Stomach (tissue), 9 donors: ENCODE results near the gene CCDC32. TPM values are rescaled to one million over a fixed set of nuclear protein-coding genes. Genes with fewer than 3 reads are reported as not detected.

ENCODE experiments used
- DNase-seq, 2 donors: peaks; one replicate each; pipeline versions ENCODE4 v3.0.0 to v3.0.0-alpha.2; 2013 to 2019
- H3K27ac ChIP-seq, 5 donors: fragments of 200-600 bp in 4 of 5; sonication (generic) in 4 of 5; one replicate each; pipeline ENCODE4 v1.5.1; 2013 to 2019; ENCODE audit warnings: mild to moderate bottlenecking in 1 of 5, moderate library complexity in 1 of 5
- H3K27me3 ChIP-seq, 3 donors: fragments of 200-600 bp; sonication (generic); one replicate each; pipeline ENCODE4 v1.5.1; 2017 to 2019; ENCODE audit warnings: mixed run types in 1 of 3
- H3K36me3 ChIP-seq, 4 donors: fragments of 200-600 bp; sonication (generic); 1 replicate in 3 of 4; 2 replicates in 1 of 4; pipeline ENCODE4 v1.5.1; 2016 to 2019
- H3K4me1 ChIP-seq, 4 donors: fragments of 200-600 bp; sonication (generic); one replicate each; pipeline ENCODE4 v1.5.1; 2016 to 2019
- H3K4me3 ChIP-seq, 4 donors: fragments of 200-600 bp; sonication (generic) in 3 of 4; one replicate each; pipeline ENCODE4 v1.5.1; 2016 to 2019; ENCODE audit warnings: mild to moderate bottlenecking in 1 of 4
- H3K9me3 ChIP-seq, 4 donors: fragments of 200-600 bp; sonication (generic); one replicate each; pipeline ENCODE4 v1.5.1; 2016 to 2019
- POLR2A ChIP-seq, 4 donors: fragments of 450-650 bp; IDR thresholded peaks; one replicate each; pipeline ENCODE4 v1.6.1; 2016; ENCODE audit warnings: antibody characterized with exemption in 4 of 4, control low read depth in 2 of 4, mild to moderate bottlenecking in 1 of 4, moderate library complexity in 1 of 4
- POLR2AphosphoS5 ChIP-seq, 3 donors: sonication (generic); formaldehyde crosslinking; IDR thresholded peaks; one replicate each; pipeline ENCODE4 v1.6.1; 2016; ENCODE audit warnings: antibody characterized with exemption in 3 of 3
- WGBS, 5 donors: extraction: QIAGEN DNeasy Blood & Tissue Kit in 3 of 5; methylation state at CpG; one replicate each; pipeline versions ENCODE4 v1.1.5 to v1.1.7; 2013 to 2018; 5-methylcytosine and 5-hydroxymethylcytosine counted together
- intact Hi-C: fragments of 100-400 bp; cut with DNase I; formaldehyde crosslinking; loops from one replicate; pipeline ENCODE4 v1.15.1; 2023; ENCODE audit warnings: low total_unique reads
- polyA plus RNA-seq, 3 donors: library from polyadenylated mRNA; stranded (reverse); fragments of 200-250 nt; gene quantifications; one replicate each; pipeline ENCODE4 v1.2.3, GENCODE V29; 2013
- small RNA-seq, 4 donors: library from RNA; depleted of rRNA; stranded (forward); fragments of <200 nt; gene quantifications; one replicate each; pipeline ENCODE3, GENCODE V24; 2016
- total RNA-seq, 5 donors: library from RNA; depleted of rRNA; stranded (reverse); fragments of >200 nt; gene quantifications; one replicate each; pipeline versions ENCODE4 v1.1.0 to v1.2.3, GENCODE V29; 2014 to 2016
- TF ChIP-seq, protein P1 (sequence below), 7 experiments: fragments of 450-650 bp in 4 of 7; fragments of 200-600 bp in 3 of 7; sonication (generic) in 3 of 7; IDR thresholded peaks; one replicate each; pipeline ENCODE4 v1.5.1; 2016 to 2019; ENCODE audit warnings: antibody characterized with exemption in 7 of 7, control low read depth in 2 of 7, mild to moderate bottlenecking in 1 of 7
- donor health status: healthy with polysubstance abuse.
- donor health status: Bipolar disorder and iron deficiency.
- donor health status: healthy.

The CCDC32 gene
- total and polyA plus RNA-seq, 8 donors = 12.3 to 65.7 (median 30.5) TPM

DNA sequence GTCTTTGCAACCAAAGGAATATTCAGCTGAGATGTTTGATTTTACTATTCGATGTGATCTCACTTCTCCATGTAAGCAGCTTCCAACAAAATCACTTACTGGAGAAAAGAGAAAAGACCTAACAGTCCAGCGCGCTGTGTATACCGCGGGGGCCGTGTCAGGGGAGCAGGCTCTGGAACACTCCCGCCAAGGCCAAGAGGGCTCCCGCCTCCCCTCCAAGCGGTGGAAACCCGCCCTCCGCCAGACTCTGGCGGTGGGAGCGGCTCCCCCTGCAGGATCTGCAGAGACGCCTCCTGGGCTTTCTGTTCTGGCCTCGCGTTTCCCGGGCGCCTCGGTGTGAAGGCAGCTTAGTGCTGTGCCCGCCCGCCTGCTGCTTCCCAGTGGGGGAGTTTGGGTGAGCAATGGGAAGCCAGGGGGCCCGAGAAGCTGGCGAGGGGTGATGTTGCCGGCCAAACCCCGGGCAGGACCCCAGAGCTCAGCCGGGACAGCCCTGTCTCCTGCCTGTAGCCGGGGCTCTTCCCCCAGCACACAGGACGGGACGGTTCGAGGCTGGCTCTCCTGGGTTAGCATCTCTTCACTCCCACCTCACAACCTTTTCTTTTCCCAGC lies 57.8 kb downstream of the CCDC32 start:
- WGBS, 5 donors = 1 to 5% (median 4%) methylated on average over 19 to 30 of the region's 30 CpGs
- H3K4me1 ChIP-seq = peaks cover 12 to 28% (median 22%) of the 10 kb centered on the region in 4 donors
- peak; percentile 78 to 94 for DNase-seq
- no peaks in the 10 kb centered on the region for H3K9me3 ChIP-seq
- intact Hi-C loops = no loop called here
- H3K27me3 ChIP-seq = peaks cover 0 to 13% (median 0%) of the 10 kb centered on the region in 3 donors
- TF ChIP-seq POLR2A (IDR thresholded peaks at IDR 0.05) (no peak), POLR2AphosphoS5 (IDR thresholded peaks at IDR 0.05) (peak in 1 of 3 donors; percentile 41)
- TF ChIP-seq, protein P1, sequence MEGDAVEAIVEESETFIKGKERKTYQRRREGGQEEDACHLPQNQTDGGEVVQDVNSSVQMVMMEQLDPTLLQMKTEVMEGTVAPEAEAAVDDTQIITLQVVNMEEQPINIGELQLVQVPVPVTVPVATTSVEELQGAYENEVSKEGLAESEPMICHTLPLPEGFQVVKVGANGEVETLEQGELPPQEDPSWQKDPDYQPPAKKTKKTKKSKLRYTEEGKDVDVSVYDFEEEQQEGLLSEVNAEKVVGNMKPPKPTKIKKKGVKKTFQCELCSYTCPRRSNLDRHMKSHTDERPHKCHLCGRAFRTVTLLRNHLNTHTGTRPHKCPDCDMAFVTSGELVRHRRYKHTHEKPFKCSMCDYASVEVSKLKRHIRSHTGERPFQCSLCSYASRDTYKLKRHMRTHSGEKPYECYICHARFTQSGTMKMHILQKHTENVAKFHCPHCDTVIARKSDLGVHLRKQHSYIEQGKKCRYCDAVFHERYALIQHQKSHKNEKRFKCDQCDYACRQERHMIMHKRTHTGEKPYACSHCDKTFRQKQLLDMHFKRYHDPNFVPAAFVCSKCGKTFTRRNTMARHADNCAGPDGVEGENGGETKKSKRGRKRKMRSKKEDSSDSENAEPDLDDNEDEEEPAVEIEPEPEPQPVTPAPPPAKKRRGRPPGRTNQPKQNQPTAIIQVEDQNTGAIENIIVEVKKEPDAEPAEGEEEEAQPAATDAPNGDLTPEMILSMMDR (IDR thresholded peaks at IDR 0.05) = peak in 4 of 7 experiments; percentile 52 to 64 (median 54)
- H3K27ac ChIP-seq = peak overlapping the region in 3 of 5 donors; percentile 24 to 61 (median 26)
- H3K36me3 ChIP-seq = no peaks in the 10 kb centered on the region
- H3K4me3 ChIP-seq = peak overlapping the region; percentile 29 to 39 (median 36)

Small RNAs within 50 kb of the gene (small RNA-seq; reads per million reads assigned to genes)
- 0 reads per million in 4 donors for gene RF00017
- 0 reads per million in 4 donors for gene RNU6-516P

Other genes starting within 250 kb of the CCDC32 start
- gene INAFM2, start 241.3 kb downstream of the CCDC32 start, total RNA-seq = 10 to 100 TPM; 16.4 to 65.2 (median 21.6) TPM
- gene INAFM2, start 241.3 kb downstream of the CCDC32 start, polyA plus RNA-seq = 10 to 100 TPM in 1 of 3 donors, 1 to 10 TPM in 2; 3.4 to 20.5 (median 8.8) TPM
- 10 to 100 TPM in 4 of 5 donors, under 1 TPM in 1; 0.58 to 39.3 (median 21.1) TPM for gene CCDC9B, start 224.1 kb downstream of the CCDC32 start, total RNA-seq
- 1 to 10 TPM; 2.9 to 9.7 (median 8.2) TPM for gene CCDC9B, start 224.1 kb downstream of the CCDC32 start, polyA plus RNA-seq
- gene PHGR1, start 214.0 kb downstream of the CCDC32 start, total RNA-seq = 1,000 to 10,000 TPM in 1 of 5 donors, 10 to 100 TPM in 2, 1 to 10 TPM in 1, not detected in 1; 4.7 to 1,748 (median 37.2) TPM
- gene PHGR1, start 214.0 kb downstream of the CCDC32 start, polyA plus RNA-seq = 1,000 to 10,000 TPM in 1 of 3 donors, 100 to 1,000 TPM in 2; 132 to 2,907 (median 156) TPM
- 10 to 100 TPM in 1 of 5 donors, under 1 TPM in 3, not detected in 1; 0.29 to 10.1 (median 0.48) TPM for gene DISP2, start 206.8 kb downstream of the CCDC32 start, total RNA-seq
- gene DISP2, start 206.8 kb downstream of the CCDC32 start, polyA plus RNA-seq = 1 to 10 TPM in 1 of 3 donors, under 1 TPM in 2; 0.15 to 1.7 (median 0.93) TPM
- gene KNSTRN, start 182.3 kb downstream of the CCDC32 start, total RNA-seq = 10 to 100 TPM in 3 of 5 donors, 1 to 10 TPM in 2; 4.0 to 15.6 (median 10.7) TPM
- gene KNSTRN, start 182.3 kb downstream of the CCDC32 start, polyA plus RNA-seq = 10 to 100 TPM; 13.9 to 16.3 (median 16.0) TPM
- 10 to 100 TPM; 40.9 to 78.1 (median 50.0) TPM for gene IVD, start 159.2 kb downstream of the CCDC32 start, total RNA-seq
- gene IVD, start 159.2 kb downstream of the CCDC32 start, polyA plus RNA-seq = 10 to 100 TPM; 26.7 to 45.1 (median 34.8) TPM
- gene BAHD1, start 124.1 kb downstream of the CCDC32 start, total RNA-seq = 10 to 100 TPM in 4 of 5 donors, 1 to 10 TPM in 1; 5.3 to 35.9 (median 16.7) TPM
- 1 to 10 TPM; 7.3 to 8.7 (median 7.5) TPM for gene BAHD1, start 124.1 kb downstream of the CCDC32 start, polyA plus RNA-seq
- 10 to 100 TPM in 2 of 5 donors, 1 to 10 TPM in 3; 2.5 to 14.6 (median 5.4) TPM for gene CHST14, start 94.1 kb downstream of the CCDC32 start, total RNA-seq
- gene CHST14, start 94.1 kb downstream of the CCDC32 start, polyA plus RNA-seq = 1 to 10 TPM in 2 of 3 donors, under 1 TPM in 1; 0.92 to 7.4 (median 2.7) TPM
- gene RPUSD2, start 4.3 kb upstream of the CCDC32 start, total RNA-seq = 10 to 100 TPM in 1 of 5 donors, 1 to 10 TPM in 2, not detected in 2; 7.0 to 12.1 (median 8.1) TPM
- gene RPUSD2, start 4.3 kb upstream of the CCDC32 start, polyA plus RNA-seq = 10 to 100 TPM in 1 of 3 donors, 1 to 10 TPM in 2; 5.6 to 11.9 (median 6.6) TPM
- 10 to 100 TPM in 2 of 5 donors, 1 to 10 TPM in 3; 1.4 to 57.8 (median 8.7) TPM for gene KNL1, start 29.2 kb upstream of the CCDC32 start, total RNA-seq
- gene KNL1, start 29.2 kb upstream of the CCDC32 start, polyA plus RNA-seq = 1 to 10 TPM in 2 of 3 donors, under 1 TPM in 1; 0.50 to 1.8 (median 1.4) TPM
- gene RAD51, start 130.1 kb upstream of the CCDC32 start, total RNA-seq = 1 to 10 TPM in 1 of 5 donors, under 1 TPM in 2, not detected in 2; 0.58 to 3.5 (median 0.87) TPM
- gene RAD51, start 130.1 kb upstream of the CCDC32 start, polyA plus RNA-seq = 1 to 10 TPM; 1.6 to 2.7 (median 2.4) TPM
- 10 to 100 TPM in 4 of 5 donors, not detected in 1; 25.2 to 63.8 (median 48.2) TPM for gene RMDN3, start 190.2 kb upstream of the CCDC32 start, total RNA-seq
- gene RMDN3, start 190.2 kb upstream of the CCDC32 start, polyA plus RNA-seq = 10 to 100 TPM; 12.6 to 21.2 (median 15.0) TPM
- 10 to 100 TPM in 2 of 5 donors, 1 to 10 TPM in 1, not detected in 2; 1.3 to 13.6 (median 11.7) TPM for gene GCHFR, start 199.0 kb upstream of the CCDC32 start, total RNA-seq
- 10 to 100 TPM; 21.4 to 37.4 (median 29.3) TPM for gene GCHFR, start 199.0 kb upstream of the CCDC32 start, polyA plus RNA-seq
- 10 to 100 TPM in 1 of 5 donors, not detected in 4; 39.3 TPM for gene C15orf62, start 204.9 kb upstream of the CCDC32 start, total RNA-seq
- 1 to 10 TPM in 1 of 3 donors, under 1 TPM in 2; 0.25 to 4.5 (median 0.31) TPM for gene C15orf62, start 204.9 kb upstream of the CCDC32 start, polyA plus RNA-seq
- 10 to 100 TPM; 10.3 to 29.2 (median 18.7) TPM for gene ZFYVE19, start 242.0 kb upstream of the CCDC32 start, total RNA-seq
- gene ZFYVE19, start 242.0 kb upstream of the CCDC32 start, polyA plus RNA-seq = 10 to 100 TPM; 14.4 to 31.0 (median 28.3) TPM
- gene DNAJC17, start 242.4 kb upstream of the CCDC32 start, total RNA-seq = 10 to 100 TPM; 11.0 to 64.2 (median 22.9) TPM
- 10 to 100 TPM; 33.6 to 66.7 (median 53.9) TPM for gene DNAJC17, start 242.4 kb upstream of the CCDC32 start, polyA plus RNA-seq